ENCODE data around the gene ZCCHC12. TPM values are rescaled to one million over a fixed set of nuclear protein-coding genes. Genes with fewer than 3 reads are reported as not detected.
A peak's percentile ranks its signal among the peaks of the same experiment; 100 is the strongest.
"Not testable (repeated sequence)": the region's sequence is repeated elsewhere in the genome, so short reads cannot be mapped to it uniquely, and the experiment has no call there.

The ZCCHC12 gene
- total RNA-seq, 4 donors from 2014 or later = not detected

- TF ChIP-seq, protein P1, sequence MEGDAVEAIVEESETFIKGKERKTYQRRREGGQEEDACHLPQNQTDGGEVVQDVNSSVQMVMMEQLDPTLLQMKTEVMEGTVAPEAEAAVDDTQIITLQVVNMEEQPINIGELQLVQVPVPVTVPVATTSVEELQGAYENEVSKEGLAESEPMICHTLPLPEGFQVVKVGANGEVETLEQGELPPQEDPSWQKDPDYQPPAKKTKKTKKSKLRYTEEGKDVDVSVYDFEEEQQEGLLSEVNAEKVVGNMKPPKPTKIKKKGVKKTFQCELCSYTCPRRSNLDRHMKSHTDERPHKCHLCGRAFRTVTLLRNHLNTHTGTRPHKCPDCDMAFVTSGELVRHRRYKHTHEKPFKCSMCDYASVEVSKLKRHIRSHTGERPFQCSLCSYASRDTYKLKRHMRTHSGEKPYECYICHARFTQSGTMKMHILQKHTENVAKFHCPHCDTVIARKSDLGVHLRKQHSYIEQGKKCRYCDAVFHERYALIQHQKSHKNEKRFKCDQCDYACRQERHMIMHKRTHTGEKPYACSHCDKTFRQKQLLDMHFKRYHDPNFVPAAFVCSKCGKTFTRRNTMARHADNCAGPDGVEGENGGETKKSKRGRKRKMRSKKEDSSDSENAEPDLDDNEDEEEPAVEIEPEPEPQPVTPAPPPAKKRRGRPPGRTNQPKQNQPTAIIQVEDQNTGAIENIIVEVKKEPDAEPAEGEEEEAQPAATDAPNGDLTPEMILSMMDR (IDR thresholded peaks at IDR 0.05) = no peak
- TF ChIP-seq POLR2A (IDR thresholded peaks at IDR 0.05) = no peak
- Histone ChIP-seq H3K4me1 (no peaks in the 10 kb centered on the region), H3K36me3 (peaks cover 0 to 11% (median 0%) of the 10 kb centered on the region in 3 donors), H3K27ac (peak overlapping the region in 1 of 4 donors; percentile 17), H3K9me3 (no peaks in the 10 kb centered on the region), H3K27me3 (peaks cover 0 to 2% (median 0%) of the 10 kb centered on the region in 4 donors), H3K4me3 (no peak overlapping the region)
- intact Hi-C loops (cut with DNase I) = no loop called here
- WGBS, 2 donors = 70 to 71% methylated on average over 5 of the region's 5 CpGs
- no peak for DNase-seq
Measured at GRCh38 chrX:118795528-118796280, 27.9 kb upstream of the ZCCHC12 start.

GRCh38 chrX:118802857-118803256, 20.8 kb upstream of the ZCCHC12 start:
- Histone ChIP-seq H3K9me3 (no peaks in the 10 kb centered on the region), H3K4me3 (no peak overlapping the region), H3K27ac (no peak overlapping the region), H3K4me1 (no peaks in the 10 kb centered on the region), H3K27me3 (peaks cover 0 to 2% (median 0%) of the 10 kb centered on the region in 4 donors), H3K36me3 (no peaks in the 10 kb centered on the region)
- WGBS, 2 donors = 8 to 25% methylated on average over 1 of the region's 1 CpG
- intact Hi-C loops (cut with DNase I) = loop anchor here (10.0 kb wide), 1 partner anchor 168 kb away; no protein-coding TSS in a partner anchor
- TF ChIP-seq, protein P1 (IDR thresholded peaks at IDR 0.05) = no peak
- no peak for TF ChIP-seq POLR2A (IDR thresholded peaks at IDR 0.05)
- DNase-seq = no peak

GRCh38 chrX:118807151-118808017, 16.2 kb upstream of the ZCCHC12 start:
- H3K36me3 ChIP-seq = no peaks in the 10 kb centered on the region
- DNase-seq = no peak
- no peak overlapping the region for H3K27ac ChIP-seq
- H3K4me3 ChIP-seq = no peak overlapping the region
- 33 to 39% methylated on average over 4 of the region's 4 CpGs for WGBS, 2 donors
- H3K4me1 ChIP-seq = no peaks in the 10 kb centered on the region
- no peaks in the 10 kb centered on the region for H3K27me3 ChIP-seq
- no peak for TF ChIP-seq POLR2A (IDR thresholded peaks at IDR 0.05)
- TF ChIP-seq, protein P1 (IDR thresholded peaks at IDR 0.05) = peak in 5 of 6 experiments; percentile 52 to 69 (median 59)
- H3K9me3 ChIP-seq = no peaks in the 10 kb centered on the region
- intact Hi-C loops (cut with DNase I) = loop anchor here (10.0 kb wide), 1 partner anchor 173 kb away; no protein-coding TSS in a partner anchor

DNA sequence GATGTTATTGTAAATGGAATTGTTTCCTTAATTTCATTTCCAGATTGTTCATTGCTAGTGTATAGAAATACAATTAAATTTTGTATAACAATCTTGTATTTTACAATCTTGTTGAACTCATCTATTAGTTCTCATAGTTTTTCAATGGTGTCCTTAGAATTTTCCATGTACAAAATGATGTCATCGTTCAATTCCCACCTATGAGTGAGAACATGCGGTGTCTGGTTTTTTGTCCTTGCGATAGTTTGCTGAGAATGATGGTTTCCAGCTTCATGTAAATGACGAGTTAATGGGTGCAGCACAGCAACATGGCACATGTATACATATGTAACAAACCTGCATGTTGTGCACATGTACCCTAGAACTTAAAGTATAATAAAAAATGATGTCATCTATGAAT, 6.4 kb upstream of the ZCCHC12 start:
- H3K36me3 ChIP-seq; intact Hi-C loops (cut with DNase I); DNase-seq; H3K9me3 ChIP-seq; H3K4me1 ChIP-seq; H3K4me3 ChIP-seq; H3K27ac ChIP-seq; H3K27me3 ChIP-seq: not testable (repeated sequence)
- 80 to 94% methylated on average over 4 of the region's 4 CpGs for WGBS, 2 donors

GRCh38 chrX:118824173-118824730, 628 bp downstream of the ZCCHC12 start:
- Histone ChIP-seq H3K27me3 (peaks cover 0 to 53% (median 2%) of the 10 kb centered on the region in 4 donors), H3K27ac (no peak overlapping the region), H3K9me3 (no peaks in the 10 kb centered on the region), H3K36me3 (no peaks in the 10 kb centered on the region), H3K4me1 (peaks cover 0 to 15% (median 0%) of the 10 kb centered on the region in 3 donors), H3K4me3 (peak overlapping the region in 3 of 4 donors; percentile 21 to 54 (median 24))
- DNase-seq = no peak
- 10 to 31% methylated on average over 2 to 11 of the region's 22 CpGs for WGBS, 2 donors
- intact Hi-C loops (cut with DNase I) = no loop called here
- TF ChIP-seq POLR2A (IDR thresholded peaks at IDR 0.05) = no peak
- TF ChIP-seq, protein P1 (IDR thresholded peaks at IDR 0.05) = no peak
